NCI-H2081 treated with DMSO at 0.1 percent for 48 hours (cell line): ENCODE data around the gene GATA1.
"Not testable (repeated sequence)": the region's sequence is repeated elsewhere in the genome, so short reads cannot be mapped to it uniquely, and the experiment has no call there.

ENCODE experiments used
- DNase-seq: peaks from one replicate; lab custom pipeline; 2025; lab: John Stamatoyannopoulos, UW

The GATA1 gene

GRCh38 chrX:48815266-48815665 is 28.9 kb downstream of the GATA1 start:
- no peak for DNase-seq

GRCh38 chrX:48816014-48816810 is 29.8 kb downstream of the GATA1 start:
- DNase-seq = no peak

GRCh38 chrX:48818098-48818497 is 31.7 kb downstream of the GATA1 start:
- DNase-seq = no peak

- no peak for DNase-seq
These were observed 32.5 kb downstream of the GATA1 start for GRCh38 chrX:48818866-48819265.

- DNase-seq = not testable (repeated sequence)
These were observed 33.0 kb downstream of the GATA1 start for GRCh38 chrX:48819394-48819793.

GRCh38 chrX:48823053-48823452 is 36.7 kb downstream of the GATA1 start:
- DNase-seq = no peak

- no peak for DNase-seq
These were observed 37.7 kb downstream of the GATA1 start for GRCh38 chrX:48824066-48824465.

- DNase-seq = no peak
These were observed 39.9 kb downstream of the GATA1 start, which contains the start of gene ERAS for GRCh38 chrX:48826135-48826875. Gene ERAS, plus strand, starts transcription at chrX:48826513. Its CDS starts 2,611 bp downstream, at chrX:48829124.

- DNase-seq = no peak
These were observed 40.7 kb downstream of the GATA1 start for GRCh38 chrX:48826876-48827653.

GRCh38 chrX:48827654-48827968 is 41.2 kb downstream of the GATA1 start:
- no peak for DNase-seq

- no peak for DNase-seq
These were observed 42.8 kb downstream of the GATA1 start for GRCh38 chrX:48829016-48829735.

GRCh38 chrX:48831136-48831908 is 44.9 kb downstream of the GATA1 start:
- no peak for DNase-seq

GRCh38 chrX:48831909-48832291 is 45.5 kb downstream of the GATA1 start:
- DNase-seq = no peak

- no peak for DNase-seq
These were observed 47.2 kb downstream of the GATA1 start for GRCh38 chrX:48833542-48834138.

- DNase-seq = no peak
These were observed 48.0 kb downstream of the GATA1 start for GRCh38 chrX:48834383-48834709.

GRCh38 chrX:48835524-48836329 is 49.3 kb downstream of the GATA1 start, which contains the start of gene PCSK1N:
Gene PCSK1N, minus strand, starts transcription at chrX:48835610. Its CDS starts 78 bp downstream, at chrX:48835532.
- DNase-seq = peak; percentile 11

- DNase-seq = no peak
These were observed 53.3 kb downstream of the GATA1 start for GRCh38 chrX:48839686-48840085.
